Activated CD8-positive, alpha-beta memory T cell treated with anti-CD3 and anti-CD28 coated beads, Interleukin-2, amount 10 ng/mL, durations not matched to agents 7 days and 5 days (primary cell): ENCODE measurements around the gene HS6ST3. TPM values are rescaled to one million over a fixed set of nuclear protein-coding genes. Genes with fewer than 3 reads are reported as not detected.

ENCODE experiments used
- ATAC-seq: fragments of 150-1000 bp; cut with Tn5 transposase; one replicate; pipeline ENCODE4 v1.10.0; 2021; ENCODE audit warnings: moderate library complexity
- CTCF ChIA-PET: fragments of 350-600 bp; sonication (Branson Sonifier 250); formaldehyde crosslinking; loops from one replicate; lab custom pipeline; 2021; ENCODE audit warnings: antibody characterized with exemption; lab: Charles Lee
- DNase-seq: peaks from one replicate; pipeline ENCODE4 v3.0.0-alpha.2; 2020
- H3K27ac Mint-ChIP-seq: one replicate; pipeline ENCODE4 v1.8.0; 2021; ENCODE audit warnings: mild to moderate bottlenecking, mixed read lengths
- H3K27me3 Mint-ChIP-seq: one replicate; pipeline ENCODE4 v1.8.0; 2021; ENCODE audit warnings: mixed read lengths
- H3K36me3 Mint-ChIP-seq: one replicate; pipeline ENCODE4 v1.8.0; 2021; ENCODE audit warnings: mild to moderate bottlenecking, mixed read lengths
- H3K4me1 Mint-ChIP-seq: one replicate; pipeline ENCODE4 v1.8.0; 2021; ENCODE audit warnings: mixed read lengths
- H3K4me3 Mint-ChIP-seq: one replicate; pipeline ENCODE4 v1.8.0; 2021; ENCODE audit warnings: mild to moderate bottlenecking, moderate library complexity, mixed read lengths
- H3K9me3 Mint-ChIP-seq: one replicate; pipeline ENCODE4 v1.8.0; 2022; ENCODE audit warnings: low read depth, mixed read lengths
- total RNA-seq, 2 experiments: library from RNA; stranded (reverse); gene quantifications; one replicate each; pipeline ENCODE4 v1.2.3, GENCODE V29; 2021

The HS6ST3 gene
- total RNA-seq, 2 experiments from 2014 or later: not detected

GRCh38 chr13:96632536-96633320 is 542.8 kb downstream of the HS6ST3 start:
- peaks cover 20% of the 10 kb centered on the region for H3K9me3 Mint-ChIP-seq
- no peaks in the 10 kb centered on the region for H3K4me1 Mint-ChIP-seq
- ATAC-seq (no peak), DNase-seq (no peak)
- H3K27ac Mint-ChIP-seq: no peak overlapping the region
- no peaks in the 10 kb centered on the region for H3K36me3 Mint-ChIP-seq
- CTCF ChIA-PET: no interaction called here
- H3K27me3 Mint-ChIP-seq: no peaks in the 10 kb centered on the region
- no peak overlapping the region for H3K4me3 Mint-ChIP-seq

GRCh38 chr13:96636001-96636709 is 546.2 kb downstream of the HS6ST3 start:
- no peak for ATAC-seq
- Mint-ChIP-seq H3K4me3 (no peak overlapping the region), H3K4me1 (no peaks in the 10 kb centered on the region), H3K36me3 (no peaks in the 10 kb centered on the region), H3K27me3 (no peaks in the 10 kb centered on the region), H3K9me3 (peaks cover 11% of the 10 kb centered on the region), H3K27ac (no peak overlapping the region)
- no peak for DNase-seq
- CTCF ChIA-PET: no interaction called here

- CTCF ChIA-PET: no interaction called here
- Mint-ChIP-seq H3K4me1 (no peaks in the 10 kb centered on the region), H3K4me3 (no peak overlapping the region), H3K9me3 (peaks cover 11% of the 10 kb centered on the region), H3K27ac (no peak overlapping the region), H3K27me3 (no peaks in the 10 kb centered on the region), H3K36me3 (no peaks in the 10 kb centered on the region)
- DNase-seq: no peak
- ATAC-seq: no peak
Observed at GRCh38 chr13:96637039-96637438, 547.1 kb downstream of the HS6ST3 start.

GRCh38 chr13:96646101-96646500 is 556.2 kb downstream of the HS6ST3 start:
- CTCF ChIA-PET: no interaction called here
- no peak for DNase-seq
- H3K4me3 Mint-ChIP-seq: no peak overlapping the region
- no peak for ATAC-seq
- H3K4me1 Mint-ChIP-seq: no peaks in the 10 kb centered on the region
- H3K27ac Mint-ChIP-seq: no peak overlapping the region
- no peaks in the 10 kb centered on the region for H3K27me3 Mint-ChIP-seq
- no peaks in the 10 kb centered on the region for H3K36me3 Mint-ChIP-seq
- H3K9me3 Mint-ChIP-seq: peaks cover 14% of the 10 kb centered on the region

- DNase-seq (no peak), ATAC-seq (no peak)
- H3K27ac Mint-ChIP-seq: no peak overlapping the region
- H3K4me3 Mint-ChIP-seq: no peak overlapping the region
- H3K27me3 Mint-ChIP-seq: no peaks in the 10 kb centered on the region
- H3K36me3 Mint-ChIP-seq: no peaks in the 10 kb centered on the region
- H3K9me3 Mint-ChIP-seq: peaks cover 14% of the 10 kb centered on the region
- no peaks in the 10 kb centered on the region for H3K4me1 Mint-ChIP-seq
- CTCF ChIA-PET: no interaction called here
Observed at GRCh38 chr13:96646515-96647211, 556.8 kb downstream of the HS6ST3 start.

- H3K9me3 Mint-ChIP-seq: peaks cover 7% of the 10 kb centered on the region
- no peaks in the 10 kb centered on the region for H3K27me3 Mint-ChIP-seq
- ATAC-seq (no peak), DNase-seq (no peak)
- H3K4me1 Mint-ChIP-seq: no peaks in the 10 kb centered on the region
- no peak overlapping the region for H3K4me3 Mint-ChIP-seq
- H3K27ac Mint-ChIP-seq: no peak overlapping the region
- no peaks in the 10 kb centered on the region for H3K36me3 Mint-ChIP-seq
- CTCF ChIA-PET: no interaction called here
Observed at GRCh38 chr13:96650301-96650886, 560.5 kb downstream of the HS6ST3 start.

GRCh38 chr13:96651598-96651997 is 561.7 kb downstream of the HS6ST3 start:
- Mint-ChIP-seq H3K27me3 (no peaks in the 10 kb centered on the region), H3K27ac (no peak overlapping the region), H3K4me3 (no peak overlapping the region), H3K4me1 (no peaks in the 10 kb centered on the region), H3K36me3 (no peaks in the 10 kb centered on the region), H3K9me3 (peaks cover 3% of the 10 kb centered on the region)
- ATAC-seq (no peak), DNase-seq (no peak)
- CTCF ChIA-PET: no interaction called here

- no peak overlapping the region for H3K4me3 Mint-ChIP-seq
- ATAC-seq (no peak), DNase-seq (no peak)
- no peaks in the 10 kb centered on the region for H3K4me1 Mint-ChIP-seq
- CTCF ChIA-PET: no interaction called here
- H3K9me3 Mint-ChIP-seq: peaks cover 3% of the 10 kb centered on the region
- H3K27ac Mint-ChIP-seq: no peak overlapping the region
- no peaks in the 10 kb centered on the region for H3K36me3 Mint-ChIP-seq
- no peaks in the 10 kb centered on the region for H3K27me3 Mint-ChIP-seq
Observed at GRCh38 chr13:96652506-96652905, 562.6 kb downstream of the HS6ST3 start.

GRCh38 chr13:96661612-96662011 is 571.7 kb downstream of the HS6ST3 start:
- Mint-ChIP-seq H3K36me3 (no peaks in the 10 kb centered on the region), H3K27me3 (no peaks in the 10 kb centered on the region), H3K4me3 (no peak overlapping the region), H3K27ac (no peak overlapping the region), H3K4me1 (no peaks in the 10 kb centered on the region), H3K9me3 (peaks cover 8% of the 10 kb centered on the region)
- ATAC-seq (no peak), DNase-seq (no peak)
- CTCF ChIA-PET: no interaction called here

GRCh38 chr13:96662036-96662435 is 572.1 kb downstream of the HS6ST3 start:
- Mint-ChIP-seq H3K36me3 (no peaks in the 10 kb centered on the region), H3K4me1 (no peaks in the 10 kb centered on the region), H3K4me3 (no peak overlapping the region), H3K27me3 (no peaks in the 10 kb centered on the region), H3K27ac (no peak overlapping the region), H3K9me3 (peaks cover 8% of the 10 kb centered on the region)
- ATAC-seq (no peak), DNase-seq (no peak)
- CTCF ChIA-PET: no interaction called here

GRCh38 chr13:96667294-96668018 is 577.5 kb downstream of the HS6ST3 start:
- peaks cover 7% of the 10 kb centered on the region for H3K9me3 Mint-ChIP-seq
- CTCF ChIA-PET: no interaction called here

GRCh38 chr13:96671073-96671472 is 581.2 kb downstream of the HS6ST3 start:
- Mint-ChIP-seq H3K27me3 (no peaks in the 10 kb centered on the region), H3K9me3 (peaks cover 5% of the 10 kb centered on the region), H3K27ac (no peak overlapping the region), H3K4me3 (no peak overlapping the region), H3K36me3 (no peaks in the 10 kb centered on the region), H3K4me1 (no peaks in the 10 kb centered on the region)
- CTCF ChIA-PET: no interaction called here
- no peak for DNase-seq
- ATAC-seq: no peak

More at GRCh38 chr13:96667294-96668018, 577.5 kb downstream of the HS6ST3 start:
- ATAC-seq: no peak
- Mint-ChIP-seq H3K27me3 (no peaks in the 10 kb centered on the region), H3K36me3 (no peaks in the 10 kb centered on the region), H3K4me3 (no peak overlapping the region), H3K27ac (no peak overlapping the region), H3K4me1 (no peaks in the 10 kb centered on the region)
- DNase-seq: no peak

- H3K27me3 Mint-ChIP-seq: no peaks in the 10 kb centered on the region
- H3K9me3 Mint-ChIP-seq: peaks cover 5% of the 10 kb centered on the region
- no peak overlapping the region for H3K27ac Mint-ChIP-seq
- CTCF ChIA-PET: no interaction called here
- H3K4me3 Mint-ChIP-seq: no peak overlapping the region
- no peaks in the 10 kb centered on the region for H3K36me3 Mint-ChIP-seq
- DNase-seq (no peak), ATAC-seq (no peak)
- H3K4me1 Mint-ChIP-seq: no peaks in the 10 kb centered on the region
Observed at GRCh38 chr13:96672016-96672415, 582.1 kb downstream of the HS6ST3 start.
